Gastroesophageal sphincter (tissue), 3 donors: ENCODE measurements around the gene PIK3C2G.

Experiments used
- CTCF ChIP-seq, 4 experiments: fragments of 200-600 bp in 2 of 4; fragments of 450-650 bp in 2 of 4; sonication (generic) in 1 of 4; IDR thresholded peaks; one replicate each; pipeline ENCODE4 v1.5.1; 2017 to 2019; ENCODE audit warnings: antibody characterized with exemption in 4 of 4, mild to moderate bottlenecking in 2 of 4, moderate library complexity in 2 of 4
- POLR2A ChIP-seq, 2 donors: fragments of 450-650 bp; IDR thresholded peaks; one replicate each; pipeline ENCODE4 v1.6.1; 2017; ENCODE audit warnings: antibody characterized with exemption in 2 of 2, mild to moderate bottlenecking in 2 of 2, moderate library complexity in 1 of 2

- TF ChIP-seq CTCF (IDR thresholded peaks at IDR 0.05): no peak
- TF ChIP-seq POLR2A (IDR thresholded peaks at IDR 0.05): no peak
These were observed 288.3 kb downstream of the PIK3C2G start for GRCh38 chr12:18549598-18549997.
